Liver (tissue), 9 donors: Measurements from ENCODE around the gene BCKDHB. TPM values are rescaled to one million over a fixed set of nuclear protein-coding genes. Genes with fewer than 3 reads are reported as not detected.

Experiments
- DNase-seq: peaks from one replicate; pipeline ENCODE4 v3.0.0-alpha.2; 2017; ENCODE audit warnings: low spot score
- H3K27ac ChIP-seq, 2 donors: one replicate each; pipeline ENCODE4 v1.7.0; 2013; ENCODE audit warnings: inconsistent platforms in 2 of 2, low read length in 2 of 2, control low read depth in 1 of 2, low read depth in 1 of 2, mild to moderate bottlenecking in 1 of 2
- H3K27me3 ChIP-seq, 4 donors: one replicate each; pipeline versions ENCODE4 v1.6.1 to v1.7.0; 2013; ENCODE audit warnings: low read length in 3 of 4, inconsistent platforms in 1 of 4, mild to moderate bottlenecking in 1 of 4, moderate library complexity in 1 of 4; ENCODE audit not compliant: control insufficient read depth in 4 of 4, insufficient read depth in 4 of 4
- H3K36me3 ChIP-seq, 4 donors: one replicate each; pipeline versions ENCODE4 v1.6.1 to v1.7.0; 2013; ENCODE audit warnings: low read length in 3 of 4, mild to moderate bottlenecking in 3 of 4, low read depth in 1 of 4, moderate library complexity in 1 of 4; ENCODE audit not compliant: control insufficient read depth in 4 of 4, insufficient read depth in 3 of 4
- H3K4me1 ChIP-seq, 4 donors: one replicate each; pipeline versions ENCODE4 v1.6.1 to v1.7.0; 2013; ENCODE audit warnings: low read length in 3 of 4, mild to moderate bottlenecking in 3 of 4, moderate library complexity in 1 of 4; ENCODE audit not compliant: control insufficient read depth in 4 of 4, insufficient read depth in 4 of 4
- H3K4me3 ChIP-seq, 3 donors: one replicate each; pipeline versions ENCODE4 v1.6.1 to v1.7.0; 2013; ENCODE audit warnings: low read length in 3 of 3, control low read depth in 1 of 3, low read depth in 1 of 3, mild to moderate bottlenecking in 1 of 3
- H3K9ac ChIP-seq, 2 donors: one replicate each; pipeline ENCODE4 v1.7.0; 2013; ENCODE audit warnings: low read length in 2 of 2, mild to moderate bottlenecking in 2 of 2, moderate library complexity in 2 of 2, control low read depth in 1 of 2, low read depth in 1 of 2
- H3K9me3 ChIP-seq, 4 donors: one replicate each; pipeline versions ENCODE4 v1.6.1 to v1.7.0; 2013; ENCODE audit warnings: low read length in 3 of 4; ENCODE audit not compliant: control insufficient read depth in 4 of 4
- ATF3 ChIP-seq: IDR thresholded peaks from 2 replicates; pipeline ENCODE4 v1.6.1; 2016; ENCODE audit warnings: antibody characterized with exemption
- CTCF ChIP-seq: fragments of 150-350 bp; IDR thresholded peaks from 2 replicates; pipeline ENCODE4 v1.5.1; 2017; ENCODE audit warnings: improper control_type of control experiment, low read depth, low read length; ENCODE audit not compliant: missing input control
- EGR1 ChIP-seq, 2 donors: IDR thresholded peaks; 2 replicates each; pipeline ENCODE4 v1.6.1; 2016 to 2018; ENCODE audit warnings: antibody characterized with exemption in 2 of 2, low read depth in 2 of 2
- FOXA1 ChIP-seq: IDR thresholded peaks from 2 replicates; pipeline ENCODE4 v1.6.1; 2016; ENCODE audit warnings: antibody characterized with exemption
- FOXA2 ChIP-seq: IDR thresholded peaks from 2 replicates; pipeline ENCODE4 v1.6.1; 2016; ENCODE audit warnings: antibody characterized with exemption
- GABPA ChIP-seq, 2 donors: IDR thresholded peaks in 1 of 2; conservative IDR thresholded peaks in 1 of 2; 2 replicates each; pipeline ENCODE4 v1.6.1; 2016; ENCODE audit warnings: antibody characterized with exemption in 2 of 2, mild to moderate bottlenecking in 1 of 2, moderate library complexity in 1 of 2
- HNF4A ChIP-seq, 2 donors: conservative IDR thresholded peaks; 2 replicates each; pipeline ENCODE4 v1.6.1; 2016; ENCODE audit warnings: antibody characterized with exemption in 2 of 2, mild to moderate bottlenecking in 2 of 2
- HNF4G ChIP-seq: IDR thresholded peaks from 2 replicates; pipeline ENCODE4 v1.6.1; 2016; ENCODE audit warnings: antibody characterized with exemption
- JUND ChIP-seq, 2 donors: IDR thresholded peaks; 2 replicates each; pipeline ENCODE4 v1.6.1; 2016; ENCODE audit warnings: antibody characterized with exemption in 2 of 2
- MAX ChIP-seq: IDR thresholded peaks from 2 replicates; pipeline ENCODE4 v1.6.1; 2016; ENCODE audit warnings: antibody characterized with exemption
- NR2F2 ChIP-seq: IDR thresholded peaks from 2 replicates; pipeline ENCODE4 v1.6.1; 2016; ENCODE audit warnings: antibody characterized with exemption
- RAD21 ChIP-seq, 2 donors: IDR thresholded peaks; 2 replicates each; pipeline ENCODE4 v1.6.1; 2016; ENCODE audit warnings: antibody characterized with exemption in 2 of 2, mild to moderate bottlenecking in 2 of 2
- REST ChIP-seq: IDR thresholded peaks from 2 replicates; pipeline ENCODE4 v1.6.1; 2016; ENCODE audit warnings: antibody characterized with exemption, mild to moderate bottlenecking
- RXRA ChIP-seq, 2 donors: IDR thresholded peaks; 2 replicates each; pipeline ENCODE4 v1.6.1; 2017 to 2018; ENCODE audit warnings: antibody characterized with exemption in 2 of 2, mild to moderate bottlenecking in 1 of 2
- SP1 ChIP-seq: IDR thresholded peaks from 2 replicates; pipeline ENCODE4 v1.6.1; 2018; ENCODE audit warnings: antibody characterized with exemption, mild to moderate bottlenecking
- TAF1 ChIP-seq: conservative IDR thresholded peaks from 2 replicates; pipeline ENCODE4 v1.6.1; 2016; ENCODE audit warnings: antibody characterized with exemption, mild to moderate bottlenecking
- YY1 ChIP-seq: IDR thresholded peaks from 2 replicates; pipeline ENCODE4 v1.6.1; 2016; ENCODE audit warnings: antibody characterized with exemption, mild to moderate bottlenecking
- ZBTB33 ChIP-seq: IDR thresholded peaks from 2 replicates; pipeline ENCODE4 v1.6.1; 2016; ENCODE audit warnings: antibody characterized with exemption
- polyA plus RNA-seq, 2 donors: library from polyadenylated mRNA; stranded (reverse) in 1 of 2; unstranded in 1 of 2; fragments of 200-250 nt in 1 of 2; fragments of >200 nt in 1 of 2; fragmentation: Nextera tagmentation in 1 of 2; extraction: Ambion mirVana in 1 of 2; gene quantifications; one replicate each; pipeline versions ENCODE4 v1.2.1 to v1.2.3, GENCODE V29; 2013 to 2015
- total RNA-seq, 2 donors: library from RNA; depleted of rRNA; stranded (reverse); fragments of >200 nt; gene quantifications; one replicate each; pipeline ENCODE4 v1.2.3, GENCODE V29; 2014
- donor health status: healthy.
- donor health status: healthy.
- donor health status: healthy.
- donor health status: healthy.
- donor health status: healthy.

Gene BCKDHB
- total and polyA plus RNA-seq, 4 donors = 13.0 to 74.8 (median 31.6) TPM

- TF ChIP-seq SP1 (no peak), RXRA (IDR thresholded peaks at IDR 0.05) (no peak), JUND (IDR thresholded peaks at IDR 0.05) (no peak), CTCF (no peak), HNF4G (no peak), NR2F2 (no peak), YY1 (no peak), MAX (no peak)
These were observed 38.4 kb downstream of the BCKDHB start (continued) for GRCh38 chr6:80144753-80145315.

GRCh38 chr6:80145509-80145908, 39.0 kb downstream of the BCKDHB start:
- Histone ChIP-seq H3K36me3 (peaks cover 0 to 17% (median 0%) of the 10 kb centered on the region in 4 donors), H3K4me1 (no peaks in the 10 kb centered on the region), H3K4me3 (no peak overlapping the region), H3K27ac (no peak overlapping the region), H3K9me3 (no peaks in the 10 kb centered on the region), H3K9ac (no peak overlapping the region), H3K27me3 (no peaks in the 10 kb centered on the region)
- no peak for DNase-seq
- TF ChIP-seq RAD21 (IDR thresholded peaks at IDR 0.05) (no peak), RXRA (IDR thresholded peaks at IDR 0.05) (no peak), ZBTB33 (no peak), TAF1 (no peak), ATF3 (no peak), HNF4G (no peak), HNF4A (conservative IDR thresholded peaks at IDR 0.05) (no peak), CTCF (no peak), JUND (IDR thresholded peaks at IDR 0.05) (no peak), SP1 (no peak), REST (no peak), FOXA1 (no peak), FOXA2 (no peak), GABPA (IDR thresholded peaks at IDR 0.05 in 1 of 2, conservative IDR thresholded peaks at IDR 0.05 in 1 of 2) (no peak), YY1 (no peak), NR2F2 (no peak), EGR1 (IDR thresholded peaks at IDR 0.05; ENCODE audit: low read depth in 2 of 2) (no peak), MAX (no peak)
